GM19397 (cell line): Measurements from ENCODE around the gene ITPK1.
A peak's percentile ranks its signal among the peaks of the same experiment; 100 is the strongest.
"Not testable (repeated sequence)": the region's sequence is repeated elsewhere in the genome, so short reads cannot be mapped to it uniquely, and the experiment has no call there.

ENCODE experiments used
- ATAC-seq: cut with Tn5 transposase; IDR thresholded peaks from one replicate; pipeline ENCODE4 v1.9.1; 2021; ENCODE audit warnings: mild to moderate bottlenecking, moderate library complexity; ENCODE audit not compliant: unreplicated experiment

The ITPK1 gene

DNA sequence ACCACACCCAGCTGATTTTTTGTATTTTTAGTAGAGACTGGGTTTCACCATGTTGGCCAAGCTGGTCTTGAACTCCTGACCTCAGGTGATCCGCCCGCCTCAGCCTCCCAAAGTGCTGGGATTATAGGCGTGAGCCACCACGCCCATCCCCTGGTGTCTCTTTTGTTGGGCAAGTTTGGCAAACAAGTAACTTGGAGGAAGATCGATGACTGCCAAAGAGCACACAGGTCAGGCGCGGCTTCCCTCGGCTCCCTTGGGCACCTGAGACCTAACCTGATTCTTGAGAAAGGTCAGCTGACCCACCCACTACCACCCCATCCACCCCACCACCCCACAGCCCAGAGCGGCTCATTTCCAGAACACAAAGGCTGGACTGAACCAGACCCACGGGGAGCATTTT lies 9.9 kb downstream of the ITPK1 start:
- not testable (repeated sequence) for ATAC-seq

- ATAC-seq = no peak
These were observed 10.4 kb downstream of the ITPK1 start for GRCh38 chr14:93105362-93105761.

DNA sequence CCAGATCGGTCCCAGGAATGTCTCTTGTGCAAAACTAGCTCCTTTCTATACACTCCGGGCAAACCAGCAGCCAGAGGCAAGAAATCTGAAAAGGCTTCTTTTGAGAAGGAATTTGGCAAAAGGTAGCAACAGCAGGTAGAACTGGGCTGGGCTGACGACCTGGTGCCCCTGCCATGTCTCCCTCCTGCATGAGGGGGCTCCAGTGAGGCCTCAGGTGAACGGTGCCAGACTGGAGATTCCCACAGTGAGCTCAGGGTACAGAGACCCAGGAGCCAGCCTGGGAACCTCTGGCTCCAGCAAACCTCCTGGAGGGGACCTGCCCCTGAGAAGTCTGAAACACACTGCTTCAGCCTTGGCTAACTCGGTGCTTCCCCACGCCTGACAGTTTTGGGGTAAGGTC lies 10.8 kb downstream of the ITPK1 start:
- ATAC-seq = no peak

DNA sequence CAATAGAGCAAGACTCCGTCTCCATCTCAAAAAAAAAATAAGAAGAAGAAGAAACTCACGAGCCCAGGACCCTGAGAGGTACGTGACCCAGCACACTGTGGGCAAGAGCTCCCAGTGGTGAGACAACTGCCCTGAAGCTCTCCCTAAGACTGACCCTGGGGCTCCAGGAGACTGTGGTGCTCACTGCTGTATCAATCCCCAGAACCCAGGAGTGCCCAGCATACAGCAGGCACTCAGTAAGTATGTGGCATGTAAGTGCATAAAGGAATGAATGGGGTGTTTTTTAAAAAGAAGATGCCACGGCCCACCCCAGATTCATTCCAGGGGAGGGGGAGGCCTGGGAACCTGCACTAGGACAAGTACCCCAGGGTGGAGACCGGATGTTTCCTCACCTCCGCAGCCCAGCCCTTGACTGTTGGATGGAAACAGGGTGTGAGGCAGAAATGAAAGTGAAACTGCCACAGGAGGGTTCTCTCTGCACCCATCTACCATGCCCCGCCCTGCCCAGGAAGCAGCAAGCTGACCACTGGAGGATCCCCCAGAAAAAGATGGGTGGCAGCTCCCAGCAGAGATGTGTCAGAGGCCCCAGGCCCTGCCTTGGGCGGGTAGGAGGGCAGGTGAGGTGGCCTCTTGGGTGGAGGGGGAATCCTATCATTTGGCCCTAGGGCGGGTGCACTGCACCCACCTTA lies 12.2 kb downstream of the ITPK1 start:
- ATAC-seq = peak; percentile 91

- no peak for ATAC-seq
These were observed 13.6 kb downstream of the ITPK1 start for GRCh38 chr14:93102141-93102540.

DNA sequence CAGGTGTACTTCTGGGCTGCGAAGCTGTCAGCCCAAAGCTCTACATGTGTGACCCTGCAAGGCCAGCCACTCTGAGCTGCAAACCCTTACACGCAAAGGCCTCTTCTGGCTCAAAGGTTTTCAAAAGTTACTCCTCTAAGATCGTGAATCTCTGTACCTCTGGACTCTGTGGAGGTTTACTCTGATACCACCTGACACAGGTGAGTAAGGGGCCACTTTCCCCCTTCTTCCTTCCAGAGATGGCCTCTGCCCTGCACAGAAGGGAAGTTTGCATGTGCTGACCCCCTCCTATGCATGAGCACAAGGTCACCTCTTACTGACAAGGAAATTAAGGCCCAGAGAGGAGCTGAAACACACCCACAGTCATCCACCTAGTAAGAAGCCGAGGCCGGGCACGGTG lies 14.5 kb downstream of the ITPK1 start:
- ATAC-seq = no peak

DNA sequence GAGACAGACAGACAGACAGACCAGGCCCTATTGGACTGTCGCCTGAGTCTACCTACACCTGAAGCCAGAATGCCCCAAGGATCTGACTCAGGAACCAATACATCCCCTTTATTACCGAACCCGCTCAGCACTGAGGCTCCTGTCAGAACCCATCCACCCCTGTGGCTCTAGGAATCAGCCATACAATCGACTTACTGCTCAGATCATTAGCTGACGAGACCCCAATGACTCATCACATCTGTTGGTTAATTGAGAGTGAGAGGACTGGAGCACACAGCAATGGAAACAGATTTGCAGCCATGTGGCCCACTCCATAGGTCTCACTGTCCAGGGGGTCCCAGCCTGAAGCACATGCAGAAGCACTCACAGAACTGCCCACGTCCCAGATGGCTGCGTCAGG lies 15.2 kb downstream of the ITPK1 start:
- ATAC-seq = no peak

DNA sequence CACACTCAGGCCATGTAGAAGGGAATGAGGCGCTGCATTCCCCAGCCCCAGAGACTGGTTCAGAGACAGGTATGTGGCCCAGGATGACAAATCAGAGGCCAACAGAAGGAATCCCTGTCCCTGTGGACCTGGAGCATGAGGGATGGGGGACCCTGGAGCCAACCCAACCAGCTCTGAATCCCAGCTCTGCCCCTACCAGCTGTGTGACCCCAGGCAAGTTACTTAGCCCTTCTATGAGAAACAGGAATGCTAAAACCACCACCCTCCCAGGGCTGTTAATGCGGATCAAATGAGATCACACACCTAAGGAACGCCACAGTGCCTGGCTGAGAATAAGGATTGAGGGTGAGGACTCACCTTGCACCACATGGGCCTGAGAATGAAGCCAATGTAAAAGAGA lies 15.6 kb downstream of the ITPK1 start:
- ATAC-seq = no peak

GRCh38 chr14:93099643-93100042 lies 16.1 kb downstream of the ITPK1 start:
- no peak for ATAC-seq

DNA sequence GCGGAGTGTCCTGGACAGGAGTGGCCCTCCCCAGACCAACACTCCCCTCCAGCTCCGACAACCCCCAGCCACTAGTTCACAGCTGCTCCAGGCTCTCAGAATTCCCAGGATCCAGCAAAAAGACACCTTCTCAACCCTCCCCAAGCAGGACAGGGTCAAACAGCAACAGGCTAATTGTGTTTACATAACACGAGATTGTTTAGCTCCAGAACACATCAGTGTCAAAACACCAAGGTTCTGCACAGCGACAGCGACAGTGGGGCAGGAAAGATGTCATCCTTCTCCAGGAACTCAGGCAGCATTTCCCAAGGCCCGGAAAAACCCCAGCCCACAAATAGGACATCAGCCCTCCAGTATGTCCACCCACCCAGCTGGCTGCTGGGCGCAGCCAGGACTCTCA lies 16.5 kb downstream of the ITPK1 start:
- no peak for ATAC-seq

DNA sequence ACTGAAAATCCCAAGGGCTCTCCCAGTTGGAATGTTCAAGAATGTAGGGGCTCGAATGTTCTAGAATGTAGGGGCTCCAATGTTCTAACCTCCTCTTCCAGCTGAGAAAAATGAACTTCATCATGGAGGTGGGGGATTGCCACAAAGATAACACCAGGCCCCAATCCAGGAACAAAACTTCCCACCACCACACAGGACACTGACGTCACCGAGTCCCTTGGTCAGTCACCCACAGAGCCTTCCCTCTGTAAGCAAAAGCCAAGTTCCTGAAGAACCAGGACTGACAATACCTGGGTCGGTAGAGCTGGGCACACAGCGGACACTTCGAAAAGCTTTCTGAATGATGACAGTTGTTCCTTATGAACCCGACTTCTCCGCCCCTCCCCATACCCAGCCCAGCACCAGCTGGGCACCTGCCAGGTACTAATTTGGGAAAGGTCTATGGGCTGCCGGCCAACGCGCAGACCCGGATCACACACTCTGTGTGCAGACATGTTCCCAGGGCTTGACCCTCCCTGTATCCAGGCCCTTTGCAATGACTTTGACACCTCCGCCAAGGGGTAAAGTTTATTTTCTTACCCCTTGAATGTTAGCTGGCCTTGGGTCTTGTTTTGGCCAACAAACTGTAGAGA lies 18.9 kb downstream of the ITPK1 start:
- no peak for ATAC-seq

DNA sequence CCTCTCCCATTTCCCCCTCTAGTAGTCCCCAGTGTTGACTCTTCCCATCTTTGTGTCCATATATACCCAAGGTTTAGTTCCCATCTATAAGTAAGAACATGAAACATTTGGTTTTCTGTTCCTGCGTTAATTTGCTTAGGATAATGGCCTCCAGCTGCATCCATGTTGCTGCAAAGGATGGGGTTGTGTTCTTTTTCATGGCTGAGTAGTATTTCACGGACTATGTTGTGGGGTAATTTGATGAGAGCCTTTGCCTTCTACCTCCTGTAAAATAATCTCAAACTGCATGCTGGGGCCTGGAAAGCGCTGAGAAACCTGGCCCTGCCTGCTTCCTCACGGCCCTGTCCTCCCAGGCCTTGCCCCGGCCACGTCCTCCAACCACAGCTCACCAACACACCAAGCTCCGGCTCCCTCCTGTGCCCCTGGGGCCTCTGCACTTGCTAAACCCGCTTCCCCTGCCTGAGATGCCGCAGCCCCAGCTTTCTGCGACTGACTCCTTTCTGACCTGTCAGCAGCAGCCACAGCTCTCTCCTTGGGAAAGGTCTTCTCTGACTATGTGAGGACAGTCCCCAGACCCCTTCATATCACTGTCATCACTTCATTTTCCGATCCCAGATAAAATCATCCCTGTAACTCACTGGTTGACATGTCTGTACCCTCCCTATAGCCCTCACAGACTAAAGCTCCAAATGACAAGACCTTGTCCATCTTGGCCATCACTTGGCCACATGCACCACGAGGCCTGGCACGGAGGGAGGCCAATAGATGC lies 19.8 kb downstream of the ITPK1 start:
- ATAC-seq = no peak

GRCh38 chr14:93094121-93094918 lies 21.4 kb downstream of the ITPK1 start:
- ATAC-seq = no peak

DNA sequence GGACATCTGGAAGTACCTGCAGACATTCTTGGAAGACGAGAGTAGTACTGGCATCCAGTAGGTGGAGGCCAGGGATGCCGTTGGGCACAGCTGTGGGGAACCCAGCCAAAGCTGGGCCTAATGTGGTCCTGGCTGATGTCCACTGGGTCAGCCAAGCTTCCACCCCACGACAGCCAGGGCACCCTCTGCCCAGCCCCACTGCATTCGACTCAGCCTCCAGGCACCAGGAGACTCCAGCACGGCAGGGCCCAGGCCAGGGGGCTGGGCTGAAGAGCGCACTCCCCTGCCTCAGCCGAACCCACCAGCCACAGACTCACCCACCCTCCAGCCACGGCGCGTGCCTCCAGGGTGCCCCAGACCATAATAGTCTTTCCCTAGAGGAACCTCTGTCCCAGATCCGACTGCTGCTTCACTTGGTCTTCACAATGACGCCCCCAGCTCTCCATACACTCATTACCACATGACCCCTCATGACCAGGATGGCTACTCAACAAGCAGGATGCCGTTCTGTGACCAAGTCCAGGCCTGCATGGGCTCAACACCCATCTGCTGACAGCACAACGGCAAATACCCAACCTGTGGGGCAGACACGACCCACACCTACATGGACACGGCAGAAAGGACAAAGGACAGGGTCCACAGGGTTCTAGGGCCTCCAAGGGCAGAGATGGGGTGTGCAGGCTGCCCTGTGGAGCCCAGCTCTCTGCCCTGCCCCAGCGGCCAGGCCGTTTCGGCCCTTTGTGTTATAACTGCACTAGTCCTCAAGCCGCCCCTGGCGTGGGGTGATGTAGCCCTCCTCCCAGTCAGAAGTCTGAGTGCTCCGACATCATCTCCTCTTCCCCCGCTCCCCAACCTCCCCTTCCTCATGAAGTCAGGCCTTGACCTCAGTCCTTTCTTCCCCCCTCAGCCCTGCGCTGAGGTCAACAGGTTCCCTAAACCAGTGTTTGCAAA lies 22.8 kb downstream of the ITPK1 start:
- no peak for ATAC-seq

GRCh38 chr14:93091666-93092065 lies 24.1 kb downstream of the ITPK1 start:
- ATAC-seq = no peak

GRCh38 chr14:93090826-93091555 lies 24.7 kb downstream of the ITPK1 start:
- no peak for ATAC-seq

DNA sequence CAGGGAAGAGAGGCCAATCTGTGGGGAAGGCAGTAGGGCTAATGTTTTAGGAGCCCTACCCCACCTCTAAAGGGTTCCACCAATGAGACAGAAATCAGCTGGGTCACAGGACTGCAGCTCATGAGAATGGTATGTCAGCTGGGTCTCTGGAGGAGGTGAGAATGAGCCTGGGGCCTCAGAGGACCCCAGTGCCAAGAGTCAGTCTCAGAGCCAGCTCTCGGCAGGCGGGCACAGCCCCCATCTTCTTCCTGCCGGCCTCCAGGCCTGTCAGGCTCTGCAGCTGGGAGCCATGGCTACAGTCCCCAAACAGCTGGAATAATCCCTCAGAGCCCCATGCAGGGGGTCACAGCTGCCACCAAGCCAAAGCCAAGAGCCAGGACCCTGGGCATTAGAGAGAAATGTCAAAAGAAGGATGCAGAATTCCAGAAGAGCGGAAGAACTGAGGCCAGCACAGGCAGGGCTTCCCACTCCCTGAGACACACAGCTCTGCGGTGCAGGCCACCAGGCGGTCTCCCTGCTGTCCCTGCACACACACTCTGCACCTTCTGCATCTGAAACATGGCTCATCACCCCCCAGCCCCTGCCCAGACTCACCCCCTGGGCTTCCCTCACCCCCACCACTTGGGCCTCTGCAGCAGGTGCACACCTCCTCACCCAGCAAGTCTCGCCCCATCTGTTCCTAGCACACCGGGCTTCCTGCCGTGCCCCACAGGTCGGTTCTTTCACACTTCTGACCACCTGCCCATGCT lies 26.0 kb downstream of the ITPK1 start:
- no peak for ATAC-seq

DNA sequence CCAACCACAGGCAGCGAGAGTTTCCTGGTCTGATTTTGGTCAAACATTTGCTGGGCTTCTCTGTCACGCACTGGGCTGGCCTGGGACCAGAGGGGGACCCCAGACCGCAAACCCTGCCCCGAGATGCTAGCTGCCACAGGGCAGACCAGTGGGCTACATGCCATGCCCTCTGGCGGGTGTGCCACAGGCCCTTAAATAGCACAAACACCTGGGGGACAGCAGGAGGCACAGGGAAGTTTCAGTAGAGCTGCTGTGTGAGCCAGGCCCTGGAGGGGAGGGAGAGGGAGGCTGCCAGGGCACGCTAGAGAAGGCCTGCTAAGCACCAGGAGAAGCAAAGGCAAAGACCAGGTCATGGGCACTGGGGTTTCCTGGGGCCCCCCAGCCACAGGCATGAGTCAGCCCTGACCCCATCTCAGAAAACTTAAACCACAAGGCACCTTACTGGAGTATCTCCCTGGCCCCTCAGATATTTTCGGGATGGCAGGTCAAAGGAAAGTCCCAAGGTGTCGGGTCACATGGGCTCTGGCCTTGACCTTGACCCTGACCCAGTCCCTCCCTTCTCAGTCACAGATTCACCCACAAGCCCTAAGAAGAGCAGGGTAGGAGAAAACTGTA lies 29.2 kb downstream of the ITPK1 start:
- no peak for ATAC-seq
